Gastroesophageal sphincter (tissue), 4 donors: ENCODE measurements around the gene ZEB2. TPM values are rescaled to one million over a fixed set of nuclear protein-coding genes. Genes with fewer than 3 reads are reported as not detected.

Source experiments
- ATAC-seq: fragments of 150-250 bp; one replicate; pipeline ENCODE4 v1.9.1; 2016; ENCODE audit warnings: mild to moderate bottlenecking, moderate library complexity
- H3K27ac ChIP-seq, 4 donors: fragments of 200-600 bp; sonication (generic) in 3 of 4; 1 replicate in 3 of 4; 2 replicates in 1 of 4; pipeline ENCODE4 v1.5.1; 2016 to 2019
- H3K27me3 ChIP-seq: fragments of 200-600 bp; sonication (generic); one replicate; pipeline ENCODE4 v1.5.1; 2019
- H3K36me3 ChIP-seq, 2 donors: fragments of 200-600 bp; sonication (generic); one replicate each; pipeline ENCODE4 v1.5.1; 2019; ENCODE audit warnings: control low read depth in 1 of 2
- H3K4me1 ChIP-seq, 3 donors: fragments of 200-600 bp; sonication (generic); 1 replicate in 2 of 3; 2 replicates in 1 of 3; pipeline ENCODE4 v1.5.1; 2016 to 2019; ENCODE audit warnings: control low read depth in 2 of 3
- H3K4me3 ChIP-seq, 2 donors: fragments of 200-600 bp; sonication (generic); one replicate each; pipeline ENCODE4 v1.5.1; 2019; ENCODE audit warnings: mild to moderate bottlenecking in 1 of 2, moderate library complexity in 1 of 2
- H3K9me3 ChIP-seq, 3 donors: fragments of 200-600 bp; sonication (generic); one replicate each; pipeline ENCODE4 v1.5.1; 2017 to 2019; ENCODE audit warnings: control low read depth in 2 of 3
- EP300 ChIP-seq: sonication (generic); formaldehyde crosslinking; IDR thresholded peaks from one replicate; pipeline ENCODE4 v1.6.1; 2017; ENCODE audit warnings: antibody characterized with exemption, mild to moderate bottlenecking
- POLR2A ChIP-seq, 2 donors: fragments of 450-650 bp; IDR thresholded peaks; one replicate each; pipeline ENCODE4 v1.6.1; 2017; ENCODE audit warnings: antibody characterized with exemption in 2 of 2, mild to moderate bottlenecking in 2 of 2, moderate library complexity in 1 of 2
- POLR2AphosphoS5 ChIP-seq: sonication (generic); formaldehyde crosslinking; IDR thresholded peaks from one replicate; pipeline ENCODE4 v1.6.1; 2017; ENCODE audit warnings: antibody characterized with exemption
- WGBS, 2 donors: methylation state at CpG; one replicate each; pipeline ENCODE4 v1.1.5; 2018; ENCODE audit warnings: low coverage in 1 of 2; 5-methylcytosine and 5-hydroxymethylcytosine counted together
- total RNA-seq, 4 donors: library from RNA; depleted of rRNA; stranded (reverse); fragments of >200 nt; gene quantifications; one replicate each; pipeline ENCODE4 v1.1.0, GENCODE V29; 2016
- TF ChIP-seq, protein P1 (sequence below), 4 experiments: fragments of 200-600 bp in 2 of 4; fragments of 450-650 bp in 2 of 4; sonication (generic) in 1 of 4; IDR thresholded peaks; one replicate each; pipeline ENCODE4 v1.5.1; 2017 to 2019; ENCODE audit warnings: antibody characterized with exemption in 4 of 4, mild to moderate bottlenecking in 2 of 4, moderate library complexity in 2 of 4

Gene ZEB2
- total RNA-seq, result 10 to 100 TPM; 42.3 to 95.7 (median 53.8) TPM

DNA sequence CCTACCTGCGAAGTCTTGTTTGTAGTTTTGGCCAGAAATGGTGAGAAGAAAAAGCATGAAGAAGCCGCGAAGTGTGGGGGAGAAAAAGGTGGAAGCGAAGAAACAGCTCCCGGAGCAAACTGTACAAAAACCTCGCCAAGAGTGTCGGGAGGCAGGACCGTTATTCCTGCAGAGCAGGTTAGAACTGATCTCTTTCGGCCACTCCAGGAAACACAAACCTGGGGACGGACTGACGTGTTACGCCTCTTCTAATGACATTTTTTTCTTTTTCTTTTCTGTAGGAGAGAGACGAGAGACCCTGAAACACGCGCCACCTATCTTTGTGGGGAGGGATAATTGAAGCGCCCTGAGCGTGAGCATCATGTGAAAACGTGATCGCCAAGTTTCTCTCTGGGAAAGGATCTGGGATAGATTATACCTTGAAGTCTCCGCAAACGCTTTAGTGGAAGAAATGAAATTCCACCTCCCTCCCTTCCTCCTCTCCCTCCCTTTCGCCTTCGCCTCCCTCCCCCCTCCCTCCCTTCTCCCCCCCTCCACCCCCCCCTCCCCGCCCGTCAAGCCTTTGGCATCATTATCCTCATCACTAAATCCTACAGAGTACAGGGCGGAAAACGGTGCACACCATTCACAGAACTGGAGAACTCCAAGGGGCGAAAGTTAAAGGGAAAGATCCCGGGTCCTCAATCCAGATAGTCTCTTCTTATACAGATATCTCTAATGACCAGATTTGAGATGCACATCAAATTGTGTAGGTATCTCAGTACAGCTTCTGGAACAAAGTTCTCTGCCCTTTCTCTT lies at the start of gene ZEB2:
TSS of gene ZEB2 (minus strand) at position 186 of the 798 bp plus-strand sequence. CDS start 2,769 bp downstream, outside the sequence.
- H3K9me3 ChIP-seq, result no peaks in the 10 kb centered on the region
- TF ChIP-seq POLR2A (IDR thresholded peaks at IDR 0.05) (peak; percentile 23 to 34), EP300 (no peak), POLR2AphosphoS5 (peak; percentile 65)
- TF ChIP-seq, protein P1, sequence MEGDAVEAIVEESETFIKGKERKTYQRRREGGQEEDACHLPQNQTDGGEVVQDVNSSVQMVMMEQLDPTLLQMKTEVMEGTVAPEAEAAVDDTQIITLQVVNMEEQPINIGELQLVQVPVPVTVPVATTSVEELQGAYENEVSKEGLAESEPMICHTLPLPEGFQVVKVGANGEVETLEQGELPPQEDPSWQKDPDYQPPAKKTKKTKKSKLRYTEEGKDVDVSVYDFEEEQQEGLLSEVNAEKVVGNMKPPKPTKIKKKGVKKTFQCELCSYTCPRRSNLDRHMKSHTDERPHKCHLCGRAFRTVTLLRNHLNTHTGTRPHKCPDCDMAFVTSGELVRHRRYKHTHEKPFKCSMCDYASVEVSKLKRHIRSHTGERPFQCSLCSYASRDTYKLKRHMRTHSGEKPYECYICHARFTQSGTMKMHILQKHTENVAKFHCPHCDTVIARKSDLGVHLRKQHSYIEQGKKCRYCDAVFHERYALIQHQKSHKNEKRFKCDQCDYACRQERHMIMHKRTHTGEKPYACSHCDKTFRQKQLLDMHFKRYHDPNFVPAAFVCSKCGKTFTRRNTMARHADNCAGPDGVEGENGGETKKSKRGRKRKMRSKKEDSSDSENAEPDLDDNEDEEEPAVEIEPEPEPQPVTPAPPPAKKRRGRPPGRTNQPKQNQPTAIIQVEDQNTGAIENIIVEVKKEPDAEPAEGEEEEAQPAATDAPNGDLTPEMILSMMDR (IDR thresholded peaks at IDR 0.05), result peak in 3 of 4 experiments; percentile 36 to 57 (median 45)
- H3K4me1 ChIP-seq, result peaks cover 0 to 47% (median 0%) of the 10 kb centered on the region in 3 donors
- H3K4me3 ChIP-seq, result peak within 1 kb of the TSS; percentile 66 to 73
- H3K36me3 ChIP-seq, result no peaks in the 10 kb centered on the region
- H3K27ac ChIP-seq, result peak within 1 kb of the TSS; percentile 72 to 94 (median 86)
- peaks cover 98% of the 10 kb centered on the region for H3K27me3 ChIP-seq
- 1 to 6% methylated on average over 8 to 22 of the region's 29 CpGs for WGBS, 2 donors
- ATAC-seq, result peak; percentile 26

GRCh38 chr2:144567745-144568144 lies 47.8 kb upstream of the ZEB2 start:
- H3K27me3 ChIP-seq, result no peaks in the 10 kb centered on the region
- no peaks in the 10 kb centered on the region for H3K36me3 ChIP-seq
- WGBS, 2 donors, result 67 to 72% methylated on average over 4 of the region's 4 CpGs
- no peak overlapping the region for H3K27ac ChIP-seq
- TF ChIP-seq EP300, result no peak
- no peak for TF ChIP-seq POLR2A (IDR thresholded peaks at IDR 0.05)
- TF ChIP-seq, protein P1 (IDR thresholded peaks at IDR 0.05), result no peak
- no peak for TF ChIP-seq POLR2AphosphoS5
- ATAC-seq, result no peak
- H3K4me1 ChIP-seq, result no peaks in the 10 kb centered on the region
- H3K4me3 ChIP-seq, result no peak overlapping the region
- no peaks in the 10 kb centered on the region for H3K9me3 ChIP-seq

- no peak overlapping the region for H3K4me3 ChIP-seq
- H3K27ac ChIP-seq, result no peak overlapping the region
- H3K9me3 ChIP-seq, result no peaks in the 10 kb centered on the region
- no peaks in the 10 kb centered on the region for H3K36me3 ChIP-seq
- ATAC-seq, result no peak
- TF ChIP-seq POLR2AphosphoS5 (no peak), POLR2A (IDR thresholded peaks at IDR 0.05) (no peak), EP300 (no peak)
- TF ChIP-seq, protein P1 (IDR thresholded peaks at IDR 0.05), result no peak
- WGBS, 2 donors, result 80 to 92% methylated on average over 2 of the region's 2 CpGs
- H3K4me1 ChIP-seq, result no peaks in the 10 kb centered on the region
- no peaks in the 10 kb centered on the region for H3K27me3 ChIP-seq
Observed at GRCh38 chr2:144566448-144566847, 46.5 kb upstream of the ZEB2 start.

GRCh38 chr2:144560251-144560650 lies 40.3 kb upstream of the ZEB2 start:
- TF ChIP-seq POLR2AphosphoS5, result no peak
- TF ChIP-seq, protein P1 (IDR thresholded peaks at IDR 0.05), result no peak
- no peak for TF ChIP-seq EP300
- no peak for TF ChIP-seq POLR2A (IDR thresholded peaks at IDR 0.05)
- no peak overlapping the region for H3K27ac ChIP-seq
- no peaks in the 10 kb centered on the region for H3K27me3 ChIP-seq
- WGBS, 2 donors, result 64% methylated on average over 1 of the region's 1 CpG; no CpG with 5 or more reads in 1 of the 2 donors
- no peak for ATAC-seq
- H3K4me1 ChIP-seq, result no peaks in the 10 kb centered on the region
- H3K9me3 ChIP-seq, result no peaks in the 10 kb centered on the region
- H3K36me3 ChIP-seq, result no peaks in the 10 kb centered on the region
- no peak overlapping the region for H3K4me3 ChIP-seq

DNA sequence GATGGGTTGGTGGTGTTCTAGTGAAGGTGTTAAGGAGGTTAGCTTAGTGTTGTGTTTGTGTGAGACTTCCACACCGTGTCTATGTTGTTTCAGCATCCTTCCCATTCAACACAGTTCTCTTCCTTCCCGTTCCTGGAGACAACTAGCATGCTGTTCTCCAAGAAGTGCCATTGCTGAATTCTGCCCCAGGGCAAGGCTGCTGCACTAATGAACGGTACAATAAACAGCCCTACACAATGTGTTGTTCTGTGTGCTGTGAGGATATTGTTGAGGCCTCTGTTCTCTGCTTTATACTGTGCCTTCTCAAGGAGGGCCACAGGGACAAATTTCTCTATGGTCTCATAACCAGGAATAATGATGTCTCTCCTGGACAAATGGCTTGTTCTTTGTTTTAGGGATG lies 39.8 kb upstream of the ZEB2 start:
- H3K27me3 ChIP-seq, result no peaks in the 10 kb centered on the region
- no peak overlapping the region for H3K27ac ChIP-seq
- H3K36me3 ChIP-seq, result no peaks in the 10 kb centered on the region
- WGBS, 2 donors, result 91% methylated on average over 3 of the region's 3 CpGs; no CpG with 5 or more reads in 1 of the 2 donors
- no peaks in the 10 kb centered on the region for H3K4me1 ChIP-seq
- H3K4me3 ChIP-seq, result no peak overlapping the region
- ATAC-seq, result no peak
- TF ChIP-seq EP300 (no peak), POLR2AphosphoS5 (no peak), POLR2A (IDR thresholded peaks at IDR 0.05) (no peak)
- TF ChIP-seq, protein P1 (IDR thresholded peaks at IDR 0.05), result no peak
- no peaks in the 10 kb centered on the region for H3K9me3 ChIP-seq
